GM19035 (cell line): Measurements from ENCODE around the gene POLE2.
"Not testable (repeated sequence)": the region's sequence is repeated elsewhere in the genome, so short reads cannot be mapped to it uniquely, and the experiment has no call there.

Experiments
- ATAC-seq: cut with Tn5 transposase; IDR thresholded peaks from one replicate; pipeline ENCODE4 v1.9.1; 2021; ENCODE audit not compliant: unreplicated experiment

POLE2 gene

GRCh38 chr14:49620182-49621113 is 67.6 kb downstream of the POLE2 start, which contains the start of the genes MGAT2 and RPL36AL:
Gene MGAT2 (plus strand): TSS chr14:49620799. CDS start chr14:49621269, 470 bp downstream.
Gene RPL36AL (minus strand): TSS chr14:49620626. CDS start chr14:49619104, 1,522 bp downstream.
- peak; percentile 90 for ATAC-seq

DNA sequence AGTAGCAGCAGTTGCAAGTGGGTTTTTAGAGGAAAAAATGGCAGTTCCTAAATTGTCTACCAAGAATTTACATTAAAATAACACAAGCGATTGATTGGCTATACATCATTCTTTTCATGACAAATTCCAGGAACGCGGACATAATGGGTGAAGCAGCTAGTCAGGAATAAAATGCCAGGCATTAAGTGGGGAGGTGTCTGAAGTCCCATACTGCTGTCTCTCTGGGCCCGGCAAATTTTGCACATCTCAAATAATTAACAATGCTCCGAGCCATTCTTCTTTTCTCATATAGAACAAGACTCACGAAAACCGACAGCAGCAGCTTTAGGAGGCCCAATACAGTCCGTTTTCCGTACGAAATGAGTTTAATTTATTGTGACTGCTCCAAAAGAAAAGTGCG is 68.3 kb downstream of the POLE2 start:
- no peak for ATAC-seq

DNA sequence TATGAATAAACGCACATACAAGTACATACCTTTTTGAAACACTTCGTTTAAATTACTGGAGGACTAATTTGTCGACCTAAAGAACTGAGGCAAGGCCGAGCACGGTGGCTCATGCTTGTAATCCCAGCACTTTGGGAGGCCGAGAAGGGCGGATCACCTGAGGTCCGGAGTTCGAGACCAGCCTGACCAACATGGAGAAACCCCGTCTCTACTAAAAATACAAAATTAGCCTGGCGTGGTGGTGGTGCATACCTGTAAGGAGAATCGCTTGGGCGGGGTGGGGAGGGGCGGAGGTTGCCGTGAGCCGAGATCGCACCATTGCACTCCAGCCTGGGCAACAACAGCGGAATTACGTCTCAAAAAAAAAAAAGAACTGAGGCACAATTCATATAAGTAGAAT is 68.7 kb downstream of the POLE2 start:
- not testable (repeated sequence) for ATAC-seq

DNA sequence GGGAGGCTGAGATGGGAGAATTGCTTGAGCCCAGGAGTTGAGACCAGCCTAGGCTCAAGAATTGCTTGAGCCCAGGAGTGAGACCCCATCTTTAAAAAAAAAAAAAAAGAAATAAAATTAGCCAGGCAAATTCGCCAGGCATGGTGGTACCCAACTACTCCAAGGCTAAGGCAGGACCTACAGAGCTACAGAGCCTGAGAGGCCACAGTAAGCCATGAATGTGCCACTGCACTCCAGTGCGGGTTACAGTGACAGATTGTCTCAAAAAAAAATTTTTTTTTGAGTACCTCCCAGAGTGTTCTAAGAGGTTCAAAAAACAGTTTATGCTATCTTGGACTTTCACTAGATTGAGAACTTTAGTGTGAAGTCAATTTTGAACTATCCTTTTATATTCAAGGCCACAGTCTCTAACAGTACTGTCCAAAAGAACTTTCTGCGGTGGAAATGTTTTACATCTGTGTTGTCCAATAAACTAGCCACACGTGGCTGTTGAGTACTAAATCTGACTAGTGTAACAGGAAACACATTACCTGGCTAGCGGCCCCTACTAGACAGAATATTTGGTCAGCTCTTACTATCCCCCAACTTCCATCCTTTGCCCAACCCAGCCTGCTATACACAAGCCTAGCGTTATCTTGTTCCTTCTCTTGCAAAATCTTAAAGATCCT is 70.0 kb downstream of the POLE2 start:
- no peak for ATAC-seq

DNA sequence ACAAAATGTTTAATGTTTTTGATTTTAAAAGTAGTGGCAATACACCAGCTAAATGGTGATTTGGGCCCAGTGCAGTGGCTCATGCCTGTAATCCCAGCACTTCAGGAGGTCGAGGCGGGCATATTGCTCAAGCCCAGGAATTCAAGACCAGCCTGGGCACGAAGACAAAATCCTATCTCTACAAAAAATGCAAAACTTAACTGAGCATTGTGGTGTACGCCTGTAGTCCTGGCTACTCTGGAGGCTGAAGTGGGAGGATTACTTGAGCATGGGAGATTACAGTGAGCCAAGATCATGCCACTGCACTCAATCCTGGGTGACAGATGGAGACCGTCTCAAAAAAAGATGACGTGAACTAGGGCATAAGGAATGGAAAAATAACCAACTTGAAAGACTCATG is 72.2 kb downstream of the POLE2 start:
- no peak for ATAC-seq

- ATAC-seq, result no peak
These were observed 73.8 kb downstream of the POLE2 start for GRCh38 chr14:49614196-49614595.

DNA sequence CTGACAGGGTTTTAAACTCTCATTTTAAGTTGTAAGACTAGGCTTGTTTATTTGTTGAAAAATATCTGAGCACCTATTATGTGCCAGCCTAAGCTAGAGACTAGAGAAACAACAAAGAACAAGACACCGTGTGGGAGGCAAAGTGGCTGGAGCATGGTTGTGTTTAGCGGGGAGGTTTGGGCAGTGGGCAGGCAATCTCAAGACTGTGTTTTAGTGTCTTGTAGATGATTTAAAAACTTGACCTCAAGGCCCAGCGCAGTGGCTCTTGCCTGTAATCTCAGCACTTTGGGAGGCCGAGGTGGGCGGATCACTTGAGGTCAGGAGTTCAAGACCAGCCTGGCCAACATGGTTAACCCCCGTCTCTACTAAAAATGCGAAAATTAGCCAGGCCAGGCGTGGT is 75.3 kb downstream of the POLE2 start:
- no peak for ATAC-seq

DNA sequence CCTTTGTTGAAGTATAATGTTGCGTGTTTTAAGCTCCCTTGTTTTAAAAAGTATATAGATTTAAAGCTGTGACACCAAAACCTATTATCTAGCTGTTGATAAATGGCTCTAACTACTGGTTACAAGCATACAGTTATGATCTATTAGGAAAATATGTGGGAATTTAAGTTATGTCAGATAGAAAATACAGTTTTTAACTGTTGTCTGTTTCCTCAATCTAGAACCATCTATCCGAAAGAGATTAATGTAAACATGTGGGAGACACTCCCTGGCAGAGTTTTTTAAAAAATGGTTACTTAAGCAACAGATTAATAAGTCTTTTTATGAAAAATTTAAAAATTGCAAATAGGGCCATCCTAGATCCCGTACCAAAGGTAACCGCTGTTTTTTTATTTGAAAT is 75.8 kb downstream of the POLE2 start:
- ATAC-seq, result no peak

- ATAC-seq, result no peak
These were observed 80.4 kb downstream of the POLE2 start for GRCh38 chr14:49607583-49607982.

GRCh38 chr14:49598485-49599300 is 89.3 kb downstream of the POLE2 start, which contains the start of gene LRR1:
Gene LRR1 (plus strand): TSS chr14:49598940. CDS start chr14:49599021, 81 bp downstream.
- ATAC-seq, result peak; percentile 55

DNA sequence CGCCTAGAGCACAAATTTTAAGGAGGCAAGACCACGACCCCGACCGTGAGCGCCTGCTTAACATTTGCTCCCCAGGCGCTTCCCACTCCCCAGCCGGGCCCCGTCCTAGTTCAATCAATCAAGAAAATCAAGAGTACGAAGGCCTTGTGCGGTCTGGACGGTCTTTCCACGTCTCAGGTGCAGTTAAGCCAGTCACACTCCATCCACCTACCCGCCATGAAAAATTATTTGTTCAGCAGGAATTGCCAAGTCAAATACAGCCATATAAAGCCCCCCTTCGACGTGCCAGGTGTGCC is 89.9 kb downstream of the POLE2 start:
- ATAC-seq, result no peak

DNA sequence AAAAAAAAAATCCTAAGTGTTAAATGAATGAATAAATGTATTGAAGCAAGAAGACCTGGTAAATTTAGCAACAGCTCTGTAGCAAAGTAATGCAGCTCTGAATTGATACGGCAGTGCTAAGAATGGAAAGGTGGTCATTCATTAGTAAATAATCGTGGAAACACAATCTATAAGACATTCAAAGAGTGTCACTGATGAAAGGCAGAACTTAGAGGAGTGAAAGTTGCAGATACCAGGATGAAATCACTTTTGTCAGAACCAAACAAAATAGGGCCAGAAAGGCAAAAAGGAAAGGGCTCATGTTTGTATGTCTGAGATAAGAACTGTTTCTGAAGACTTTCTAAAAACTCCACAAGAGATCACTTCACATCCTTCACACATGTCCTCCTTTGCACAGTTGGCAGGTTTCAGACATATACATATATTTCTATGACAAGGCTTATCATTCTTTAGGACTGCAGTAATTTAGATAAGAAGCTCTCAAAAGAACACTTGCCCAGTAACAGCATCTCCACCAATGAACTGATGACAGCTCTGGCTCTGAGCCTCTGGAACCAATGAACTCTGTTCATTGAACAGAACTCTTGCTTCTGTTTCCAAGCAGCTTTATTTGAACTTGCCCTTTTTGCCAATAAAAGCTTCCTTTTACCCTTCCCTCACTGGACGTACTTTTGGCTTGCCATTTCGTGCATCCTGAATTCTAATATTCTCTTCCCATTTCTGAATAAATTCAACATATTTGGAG is 93.5 kb downstream of the POLE2 start:
- no peak for ATAC-seq
